HG03354 (cell line): ENCODE measurements around the gene TTC33.

ENCODE experiments used
- ATAC-seq: cut with Tn5 transposase; IDR thresholded peaks from one replicate; pipeline ENCODE4 v1.9.1; 2021; ENCODE audit warnings: mild to moderate bottlenecking; ENCODE audit not compliant: unreplicated experiment, poor library complexity, severe bottlenecking

TTC33 gene

GRCh38 chr5:40554054-40554453 lies 201.7 kb downstream of the TTC33 start:
- ATAC-seq = no peak

- ATAC-seq = no peak
Measured at GRCh38 chr5:40552981-40553380, 202.8 kb downstream of the TTC33 start.

GRCh38 chr5:40551496-40552491 lies 204.0 kb downstream of the TTC33 start:
- ATAC-seq = no peak

- no peak for ATAC-seq
Measured at GRCh38 chr5:40550481-40550880, 205.3 kb downstream of the TTC33 start.

GRCh38 chr5:40549616-40550015 lies 206.1 kb downstream of the TTC33 start:
- no peak for ATAC-seq

- ATAC-seq = no peak
Measured at GRCh38 chr5:40547994-40548575, 207.7 kb downstream of the TTC33 start.

GRCh38 chr5:40547557-40547956 lies 208.2 kb downstream of the TTC33 start:
- ATAC-seq = no peak

- no peak for ATAC-seq
Measured at GRCh38 chr5:40540301-40540700, 215.5 kb downstream of the TTC33 start.

- no peak for ATAC-seq
Measured at GRCh38 chr5:40524677-40525076, 231.1 kb downstream of the TTC33 start.

GRCh38 chr5:40521925-40522324 lies 233.8 kb downstream of the TTC33 start:
- ATAC-seq = no peak

- no peak for ATAC-seq
Measured at GRCh38 chr5:40521108-40521785, 234.5 kb downstream of the TTC33 start.

GRCh38 chr5:40518485-40518917 lies 237.3 kb downstream of the TTC33 start:
- ATAC-seq = no peak

GRCh38 chr5:40515476-40515875 lies 240.3 kb downstream of the TTC33 start:
- ATAC-seq = no peak

- ATAC-seq = no peak
Measured at GRCh38 chr5:40514976-40515375, 240.8 kb downstream of the TTC33 start.

- ATAC-seq = no peak
Measured at GRCh38 chr5:40511801-40512200, 244.0 kb downstream of the TTC33 start.

- ATAC-seq = no peak
Measured at GRCh38 chr5:40507095-40507494, 248.7 kb downstream of the TTC33 start.

- ATAC-seq = no peak
Measured at GRCh38 chr5:40505031-40505430, 250.7 kb downstream of the TTC33 start.

- ATAC-seq = no peak
Measured at GRCh38 chr5:40503439-40503838, 252.3 kb downstream of the TTC33 start.

GRCh38 chr5:40502736-40503135 lies 253.0 kb downstream of the TTC33 start:
- ATAC-seq = peak; percentile 87

- ATAC-seq = no peak
Measured at GRCh38 chr5:40501711-40502444, 253.9 kb downstream of the TTC33 start.
